MM.1S (cell line): ENCODE measurements around the gene RTN4RL1.

Source experiments
- EZH2phosphoT487 ChIP-seq: fragments of 300-600 bp; sonication (generic); IDR thresholded peaks from 2 replicates; pipeline ENCODE4 v1.6.1; 2018; ENCODE audit warnings: antibody characterized with exemption, low read length
- TF ChIP-seq, protein P1 (sequence below): fragments of 300-600 bp; sonication (generic); IDR thresholded peaks from 2 replicates; pipeline ENCODE4 v1.5.1; 2016; ENCODE audit warnings: antibody characterized with exemption, low read length, mixed read lengths

DNA sequence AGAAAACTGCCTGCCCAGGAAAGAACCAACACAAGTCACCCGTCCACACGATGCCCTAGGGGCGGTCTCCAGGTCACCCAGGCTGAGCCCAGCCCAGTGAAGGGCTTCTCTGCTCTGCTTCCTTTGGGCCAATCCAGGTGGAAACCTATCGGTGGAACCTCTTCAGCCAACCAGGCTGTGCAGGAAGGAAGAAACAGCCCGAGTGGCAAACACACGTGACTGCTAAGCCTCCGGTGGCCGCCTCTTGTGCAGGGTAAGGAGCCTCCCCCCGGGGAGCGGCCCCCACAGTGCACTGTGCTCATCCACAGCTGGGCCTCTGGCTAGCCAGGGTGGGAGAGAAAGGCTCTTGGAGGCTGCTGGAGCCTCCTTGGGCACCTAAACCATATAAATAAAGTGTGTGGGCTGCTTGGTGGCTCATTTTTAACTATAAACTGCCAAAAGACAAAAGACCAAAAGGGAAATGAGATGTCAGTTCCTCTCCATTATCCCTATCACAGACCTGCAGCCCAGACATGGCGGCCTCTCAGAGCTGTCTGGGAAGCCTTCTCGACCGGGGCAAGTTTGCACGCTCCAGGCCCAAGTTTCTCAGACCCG is 2.4 kb downstream of the RTN4RL1 start:
- TF ChIP-seq EZH2phosphoT487 = no peak
- TF ChIP-seq, protein P1, sequence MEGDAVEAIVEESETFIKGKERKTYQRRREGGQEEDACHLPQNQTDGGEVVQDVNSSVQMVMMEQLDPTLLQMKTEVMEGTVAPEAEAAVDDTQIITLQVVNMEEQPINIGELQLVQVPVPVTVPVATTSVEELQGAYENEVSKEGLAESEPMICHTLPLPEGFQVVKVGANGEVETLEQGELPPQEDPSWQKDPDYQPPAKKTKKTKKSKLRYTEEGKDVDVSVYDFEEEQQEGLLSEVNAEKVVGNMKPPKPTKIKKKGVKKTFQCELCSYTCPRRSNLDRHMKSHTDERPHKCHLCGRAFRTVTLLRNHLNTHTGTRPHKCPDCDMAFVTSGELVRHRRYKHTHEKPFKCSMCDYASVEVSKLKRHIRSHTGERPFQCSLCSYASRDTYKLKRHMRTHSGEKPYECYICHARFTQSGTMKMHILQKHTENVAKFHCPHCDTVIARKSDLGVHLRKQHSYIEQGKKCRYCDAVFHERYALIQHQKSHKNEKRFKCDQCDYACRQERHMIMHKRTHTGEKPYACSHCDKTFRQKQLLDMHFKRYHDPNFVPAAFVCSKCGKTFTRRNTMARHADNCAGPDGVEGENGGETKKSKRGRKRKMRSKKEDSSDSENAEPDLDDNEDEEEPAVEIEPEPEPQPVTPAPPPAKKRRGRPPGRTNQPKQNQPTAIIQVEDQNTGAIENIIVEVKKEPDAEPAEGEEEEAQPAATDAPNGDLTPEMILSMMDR = no peak
